Esophagus squamous epithelium (tissue), 4 donors: ENCODE measurements around the gene PRRX2.

Experiments used
- CTCF ChIP-seq, 6 experiments: fragments of 450-650 bp in 4 of 6; fragments of 200-600 bp in 2 of 6; sonication (generic) in 2 of 6; IDR thresholded peaks; one replicate each; pipeline ENCODE4 v1.5.1; 2016 to 2019; ENCODE audit warnings: antibody characterized with exemption in 6 of 6, mild to moderate bottlenecking in 4 of 6, moderate library complexity in 4 of 6
- POLR2A ChIP-seq, 4 donors: fragments of 450-650 bp; IDR thresholded peaks; one replicate each; pipeline ENCODE4 v1.6.1; 2017; ENCODE audit warnings: antibody characterized with exemption in 4 of 4, mild to moderate bottlenecking in 4 of 4, moderate library complexity in 3 of 4

- no peak for TF ChIP-seq POLR2A (IDR thresholded peaks at IDR 0.05)
- TF ChIP-seq CTCF (IDR thresholded peaks at IDR 0.05): no peak
These were observed 8.6 kb upstream of the PRRX2 start for GRCh38 chr9:129656795-129657390.
